GM18526 (cell line): ENCODE results near the gene MARCHF9.
A peak's percentile ranks its signal among the peaks of the same experiment; 100 is the strongest.

Source experiments
- POLR2A ChIP-seq: IDR thresholded peaks from 3 replicates; pipeline ENCODE4 v1.6.1; 2011; ENCODE audit not compliant: insufficient read length; ENCODE audit errors: extremely low read depth

Gene MARCHF9

GRCh38 chr12:57744194-57744776, 10.6 kb upstream of the MARCHF9 start:
- TF ChIP-seq POLR2A: no peak

GRCh38 chr12:57744777-57745484, 10.0 kb upstream of the MARCHF9 start, which contains the start of gene TSPAN31:
Gene TSPAN31 (plus strand): TSS chr12:57745039. CDS start chr12:57745155, 116 bp downstream.
- no peak for TF ChIP-seq POLR2A

- no peak for TF ChIP-seq POLR2A
These were observed 9.4 kb upstream of the MARCHF9 start for GRCh38 chr12:57745485-57745881.

GRCh38 chr12:57746025-57746424, 8.9 kb upstream of the MARCHF9 start:
- TF ChIP-seq POLR2A: no peak

GRCh38 chr12:57749061-57749460, 5.8 kb upstream of the MARCHF9 start:
- no peak for TF ChIP-seq POLR2A

- no peak for TF ChIP-seq POLR2A
These were observed 4.1 kb upstream of the MARCHF9 start for GRCh38 chr12:57750561-57751431.

- no peak for TF ChIP-seq POLR2A
These were observed 3.5 kb upstream of the MARCHF9 start for GRCh38 chr12:57751432-57751787.

- peak; percentile 69 for TF ChIP-seq POLR2A
These were observed 2.9 kb upstream of the MARCHF9 start, which contains the start of gene CDK4 for GRCh38 chr12:57751788-57752667. Gene CDK4 (minus strand): TSS chr12:57752310. CDS start chr12:57751717, 593 bp downstream.

GRCh38 chr12:57752668-57753000, 2.3 kb upstream of the MARCHF9 start:
- no peak for TF ChIP-seq POLR2A

GRCh38 chr12:57753756-57754337, 1.1 kb upstream of the MARCHF9 start:
- TF ChIP-seq POLR2A: no peak

- no peak for TF ChIP-seq POLR2A
These were observed 221 bp downstream of the MARCHF9 start for GRCh38 chr12:57755194-57755453.

GRCh38 chr12:57755454-57756372, 810 bp downstream of the MARCHF9 start:
- peak; percentile 10 for TF ChIP-seq POLR2A

- TF ChIP-seq POLR2A: peak; percentile 5
These were observed 1.8 kb downstream of the MARCHF9 start for GRCh38 chr12:57756406-57757341.

GRCh38 chr12:57757771-57758170, 2.9 kb downstream of the MARCHF9 start:
- no peak for TF ChIP-seq POLR2A
